Fibroblast of lung (primary cell): ENCODE results near the gene TCIRG1. TPM values are rescaled to one million over a fixed set of nuclear protein-coding genes. Genes with fewer than 3 reads are reported as not detected.

Experiments
- DNase-seq, 2 donors: peaks; one replicate each; pipeline versions ENCODE4 v3.0.0 to v3.0.0-alpha.2; 2010; ENCODE audit warnings: low read depth in 2 of 2
- H2AFZ ChIP-seq: 2 replicates; pipeline ENCODE4 v1.5.1; 2012; ENCODE audit warnings: low read length, control low read depth, inconsistent platforms
- H3K27ac ChIP-seq: 2 replicates; pipeline ENCODE4 v1.5.1; 2011; ENCODE audit warnings: low read length, control low read depth; ENCODE audit not compliant: insufficient read depth
- H3K27me3 ChIP-seq: 2 replicates; pipeline ENCODE4 v1.5.1; 2011; ENCODE audit warnings: mild to moderate bottlenecking, low read length; ENCODE audit not compliant: control insufficient read depth, insufficient read depth
- H3K36me3 ChIP-seq: 2 replicates; pipeline ENCODE4 v1.5.1; 2011; ENCODE audit warnings: low read length; ENCODE audit not compliant: control insufficient read depth, insufficient read depth
- H3K4me1 ChIP-seq: 2 replicates; pipeline ENCODE4 v1.5.1; 2011; ENCODE audit warnings: low read length; ENCODE audit not compliant: control insufficient read depth, insufficient read depth; ENCODE audit errors: extremely low read depth
- H3K4me2 ChIP-seq: 2 replicates; pipeline ENCODE4 v1.5.1; 2011; ENCODE audit warnings: low read length, control low read depth; ENCODE audit not compliant: insufficient read depth; ENCODE audit errors: extremely low read depth
- H3K4me3 ChIP-seq, 4 experiments: fragments of 200-600 bp in 1 of 4; sonication (generic) in 1 of 4; replicated peaks in 1 of 4; 2 replicates each; pipeline ENCODE4 v1.5.1; 2011 to 2016; ENCODE audit warnings: low read length in 4 of 4, low read depth in 3 of 4, mild to moderate bottlenecking in 3 of 4, control low read depth in 2 of 4, inconsistent platforms in 1 of 4, mixed read lengths in 1 of 4; ENCODE audit not compliant: insufficient read depth in 1 of 4; ENCODE audit errors: control extremely low read depth in 1 of 4
- H3K79me2 ChIP-seq: 2 replicates; pipeline ENCODE4 v1.5.1; 2012; ENCODE audit warnings: mild to moderate bottlenecking, low read length, inconsistent platforms; ENCODE audit not compliant: control insufficient read depth, insufficient read depth
- H3K9ac ChIP-seq: 2 replicates; pipeline ENCODE4 v1.5.1; 2011; ENCODE audit warnings: mild to moderate bottlenecking, low read length, control low read depth; ENCODE audit not compliant: insufficient read depth
- H3K9me3 ChIP-seq: 2 replicates; pipeline ENCODE4 v1.5.1; 2012; ENCODE audit warnings: low read depth, low read length; ENCODE audit not compliant: control insufficient read depth, insufficient read depth
- H4K20me1 ChIP-seq: 2 replicates; pipeline ENCODE4 v1.5.1; 2011; ENCODE audit warnings: low read length; ENCODE audit not compliant: control insufficient read depth, insufficient read depth; ENCODE audit errors: extremely low read depth
- CTCF ChIP-seq, 2 donors: IDR thresholded peaks in 1 of 2; conservative IDR thresholded peaks in 1 of 2; 1 replicate in 1 of 2; 2 replicates in 1 of 2; pipeline ENCODE4 v1.5.1; 2011 to 2012; ENCODE audit warnings: low read length in 2 of 2, control low read depth in 1 of 2, inconsistent platforms in 1 of 2, low read depth in 1 of 2, mild to moderate bottlenecking in 1 of 2
- EZH2 ChIP-seq: IDR thresholded peaks from 2 replicates; pipeline ENCODE4 v1.5.1; 2012; ENCODE audit warnings: low read length, control low read depth, mild to moderate bottlenecking; ENCODE audit errors: missing control alignments
- polyA plus RNA-seq, 2 donors: library from polyadenylated mRNA; depleted of rRNA in 1 of 2; stranded (reverse) in 1 of 2; unstranded in 1 of 2; fragments of >200 nt; gene quantifications; 2 replicates each; pipeline ENCODE4 v1.2.1, GENCODE V29; 2011 to 2012; ENCODE audit warnings: missing spikeins in 1 of 2
- total RNA-seq: library from RNA; depleted of rRNA; stranded (reverse); fragments of >200 nt; gene quantifications from 2 replicates; pipeline ENCODE4 v1.2.1, GENCODE V29; 2014

The TCIRG1 gene
- total and polyA plus RNA-seq, 2 donors (not counting 1 experiment from before 2014, with no cell fraction given), result 26.7 to 46.2 TPM

GRCh38 chr11:68027667-68028066 lies 11.2 kb upstream of the TCIRG1 start:
- Histone ChIP-seq H2AFZ (no peak overlapping the region), H3K4me1 (peaks cover 12% of the 10 kb centered on the region), H3K79me2 (peaks cover 15% of the 10 kb centered on the region), H3K4me2 (no peak overlapping the region), H3K27me3 (no peaks in the 10 kb centered on the region), H3K4me3 (no peak overlapping the region), H3K9me3 (no peaks in the 10 kb centered on the region), H3K27ac (peak overlapping the region; percentile 75), H3K36me3 (peaks cover 10% of the 10 kb centered on the region), H4K20me1 (no peaks in the 10 kb centered on the region), H3K9ac (peak overlapping the region; percentile 51)
- no peak for DNase-seq
- TF ChIP-seq CTCF (conservative IDR thresholded peaks at IDR 0.05 in 1 of 2, IDR thresholded peaks at IDR 0.05 in 1 of 2; ENCODE audit: low read depth in 1 of 2, low read length in 2 of 2) (no peak), EZH2 (no peak)

GRCh38 chr11:68028802-68029545 lies 9.9 kb upstream of the TCIRG1 start:
- Histone ChIP-seq H3K4me1 (peaks cover 12% of the 10 kb centered on the region), H3K27ac (no peak overlapping the region), H3K4me2 (peak overlapping the region; percentile 73), H3K4me3 (no peak overlapping the region), H3K79me2 (peaks cover 15% of the 10 kb centered on the region), H4K20me1 (no peaks in the 10 kb centered on the region), H3K36me3 (peaks cover 13% of the 10 kb centered on the region), H3K9ac (no peak overlapping the region), H3K27me3 (no peaks in the 10 kb centered on the region), H2AFZ (no peak overlapping the region), H3K9me3 (no peaks in the 10 kb centered on the region)
- TF ChIP-seq EZH2 (no peak), CTCF (conservative IDR thresholded peaks at IDR 0.05 in 1 of 2, IDR thresholded peaks at IDR 0.05 in 1 of 2; ENCODE audit: low read depth in 1 of 2, low read length in 2 of 2) (no peak)
- peak; percentile 23 to 32 for DNase-seq

GRCh38 chr11:68030318-68031143 lies 8.3 kb upstream of the TCIRG1 start, which contains the start of gene NDUFS8:
TSS of gene NDUFS8 (plus strand) at chr11:68030681. CDS start at chr11:68032152, 1,471 bp downstream.
- TF ChIP-seq EZH2, result no peak
- TF ChIP-seq CTCF (conservative IDR thresholded peaks at IDR 0.05 in 1 of 2, IDR thresholded peaks at IDR 0.05 in 1 of 2; ENCODE audit: low read depth in 1 of 2, low read length in 2 of 2), result no peak
- H3K4me1 ChIP-seq, result peaks cover 12% of the 10 kb centered on the region
- peak within 1 kb of the TSS; percentile 82 for H3K27ac ChIP-seq
- H3K4me2 ChIP-seq, result peak within 1 kb of the TSS; percentile 97
- no peaks in the 10 kb centered on the region for H3K27me3 ChIP-seq
- H2AFZ ChIP-seq, result peak within 1 kb of the TSS; percentile 94
- H3K9ac ChIP-seq, result peak within 1 kb of the TSS; percentile 83
- H3K9me3 ChIP-seq, result no peaks in the 10 kb centered on the region
- H3K79me2 ChIP-seq, result peaks cover 15% of the 10 kb centered on the region
- H3K36me3 ChIP-seq, result peaks cover 7% of the 10 kb centered on the region
- peak within 1 kb of the TSS; percentile 70 to 98 (median 92) for H3K4me3 ChIP-seq
- peak; percentile 98 to 99 for DNase-seq
- no peaks in the 10 kb centered on the region for H4K20me1 ChIP-seq
